Activated CD4-positive, alpha-beta T cell treated with anti-CD3 and anti-CD28 coated beads, Interleukin-2, amount 50 U/mL, for 48 hours (primary cell): ENCODE results near the gene TGFB1I1.
"Not testable (repeated sequence)": the region's sequence is repeated elsewhere in the genome, so short reads cannot be mapped to it uniquely, and the experiment has no call there.

Experiments used
- DNase-seq, 2 experiments: peaks; one replicate each; pipeline ENCODE4 v3.0.0-alpha.2; 2020

The TGFB1I1 gene

GRCh38 chr16:31522071-31522470 lies 50.1 kb downstream of the TGFB1I1 start:
- DNase-seq = no peak

DNA sequence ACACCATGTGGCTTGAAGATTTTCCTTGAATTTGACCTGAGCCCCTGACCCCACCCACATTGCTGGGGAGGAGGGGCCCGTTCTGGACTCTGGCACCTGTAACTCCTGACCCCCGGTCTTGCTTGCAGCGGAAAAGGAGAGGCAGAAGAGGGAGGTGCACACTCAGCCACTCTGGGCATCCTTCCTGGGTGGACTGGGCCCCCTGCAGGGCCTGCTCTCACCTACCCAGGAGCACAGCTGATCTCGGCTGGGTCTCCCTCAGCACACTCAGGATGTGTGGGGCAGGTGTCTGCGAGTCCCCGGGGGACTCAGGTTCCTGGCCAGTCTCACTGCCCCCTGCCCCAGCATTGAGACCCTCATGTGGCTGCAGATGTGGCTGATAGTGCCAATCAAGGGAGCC lies 51.8 kb downstream of the TGFB1I1 start:
- DNase-seq = not testable (repeated sequence)

- no peak for DNase-seq
These were observed 53.2 kb downstream of the TGFB1I1 start for GRCh38 chr16:31525113-31525512.
